Natural killer cell (primary cell): ENCODE measurements around the gene DNM1. TPM values are rescaled to one million over a fixed set of nuclear protein-coding genes. Genes with fewer than 3 reads are reported as not detected.
A peak's percentile ranks its signal among the peaks of the same experiment; 100 is the strongest.

Experiments
- ATAC-seq, 3 donors: fragments of 150-1000 bp in 2 of 3; fragments of 200-7000 bp in 1 of 3; cut with Tn5 transposase; 1 replicate in 1 of 3; 2 replicates in 2 of 3; pipeline ENCODE4 v1.10.0; 2021; ENCODE audit warnings: mild to moderate bottlenecking in 2 of 3, moderate library complexity in 2 of 3
- DNase-seq, 2 donors: peaks; one replicate each; pipeline versions ENCODE4 v3.0.0 to v3.0.0-alpha.2; 2013 to 2021; ENCODE audit warnings: mixed read lengths in 1 of 2
- H3K27ac ChIP-seq: one replicate; pipeline ENCODE4 v1.5.1; 2013; ENCODE audit warnings: mild to moderate bottlenecking, low read length
- H3K27me3 ChIP-seq: one replicate; pipeline ENCODE4 v1.6.1; 2013; ENCODE audit warnings: low read length; ENCODE audit not compliant: control insufficient read depth, insufficient read depth
- H3K36me3 ChIP-seq: one replicate; pipeline ENCODE4 v1.6.1; 2013; ENCODE audit warnings: low read length; ENCODE audit not compliant: control insufficient read depth, insufficient read depth
- H3K4me1 ChIP-seq: one replicate; pipeline ENCODE4 v1.6.1; 2013; ENCODE audit warnings: low read length; ENCODE audit not compliant: control insufficient read depth, insufficient read depth
- H3K4me3 ChIP-seq: one replicate; pipeline ENCODE4 v1.5.1; 2013; ENCODE audit warnings: low read length
- H3K9me3 ChIP-seq: one replicate; pipeline ENCODE4 v1.6.1; 2013; ENCODE audit warnings: low read length; ENCODE audit not compliant: control insufficient read depth, insufficient read depth
- H3K27ac Mint-ChIP-seq, 2 donors: one replicate each; pipeline ENCODE4 v1.8.0; 2022; ENCODE audit warnings: mild to moderate bottlenecking in 2 of 2, mixed read lengths in 2 of 2, moderate library complexity in 1 of 2
- H3K27me3 Mint-ChIP-seq, 2 donors: one replicate each; pipeline ENCODE4 v1.8.0; 2022; ENCODE audit warnings: low read depth in 2 of 2, mixed read lengths in 2 of 2
- H3K36me3 Mint-ChIP-seq: one replicate; pipeline ENCODE4 v1.8.0; 2022; ENCODE audit warnings: mixed read lengths
- H3K4me1 Mint-ChIP-seq, 2 donors: one replicate each; pipeline ENCODE4 v1.8.0; 2022; ENCODE audit warnings: mixed read lengths in 2 of 2
- H3K4me3 Mint-ChIP-seq: one replicate; pipeline ENCODE4 v1.8.0; 2022; ENCODE audit warnings: mild to moderate bottlenecking, moderate library complexity, mixed read lengths
- H3K9me3 Mint-ChIP-seq, 2 donors: one replicate each; pipeline ENCODE4 v1.8.0; 2022; ENCODE audit warnings: mixed read lengths in 2 of 2
- WGBS: methylation state at CpG from one replicate; pipeline ENCODE4 v1.1.7; 2013; ENCODE audit warnings: missing lambda C conversion rate; ENCODE audit not compliant: insufficient coverage; 5-methylcytosine and 5-hydroxymethylcytosine counted together
- intact Hi-C: fragments of 100-400 bp; cut with micrococcal nuclease; formaldehyde crosslinking; loops from one replicate; pipeline ENCODE4 v1.14.2; 2022
- total RNA-seq, 4 donors: library from RNA; stranded (reverse); fragments of 120-200 nt in 1 of 4; gene quantifications; one replicate each; pipeline versions ENCODE4 v1.2.3 to v1.2.4, GENCODE V29; 2013 to 2022
- TF ChIP-seq, protein P1 (sequence below): fragments of 200-600 bp; IDR thresholded peaks from one replicate; pipeline ENCODE4 v1.8.0; 2022; ENCODE audit warnings: antibody characterized with exemption

DNM1 gene
- total RNA-seq, 3 donors from 2014 or later (not counting 1 experiment from before 2014, with no cell fraction given) = 1.4 to 8.1 (median 2.6) TPM

DNA sequence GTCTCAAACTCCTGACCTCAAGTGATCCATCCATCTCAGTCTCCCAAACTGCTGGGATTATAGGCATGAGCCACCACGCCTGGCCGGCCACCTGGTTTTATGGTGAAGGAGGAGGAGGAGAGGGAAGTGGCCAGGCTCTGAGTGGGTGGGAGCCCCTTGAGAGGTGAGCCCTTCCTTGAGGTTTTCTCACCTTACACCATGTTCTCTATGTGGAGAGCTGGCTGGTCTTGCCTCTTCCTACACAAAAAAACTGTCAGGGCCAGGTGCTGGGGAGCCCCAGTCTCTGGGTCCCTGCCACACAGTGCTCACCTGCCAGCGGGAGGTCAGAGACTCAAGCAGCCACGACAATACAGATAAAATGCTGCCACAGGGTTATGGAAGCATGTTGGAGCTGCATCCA, 91.0 kb downstream of the DNM1 start:
- Histone ChIP-seq H3K9me3 (no peaks in the 10 kb centered on the region), H3K27me3 (no peaks in the 10 kb centered on the region), H3K4me1 (peaks cover 16% of the 10 kb centered on the region), H3K4me3 (no peak overlapping the region), H3K36me3 (no peaks in the 10 kb centered on the region), H3K27ac (no peak overlapping the region)
- H3K27ac Mint-ChIP-seq = peak overlapping the region in 1 of 2 donors; percentile 52
- TF ChIP-seq, protein P1, sequence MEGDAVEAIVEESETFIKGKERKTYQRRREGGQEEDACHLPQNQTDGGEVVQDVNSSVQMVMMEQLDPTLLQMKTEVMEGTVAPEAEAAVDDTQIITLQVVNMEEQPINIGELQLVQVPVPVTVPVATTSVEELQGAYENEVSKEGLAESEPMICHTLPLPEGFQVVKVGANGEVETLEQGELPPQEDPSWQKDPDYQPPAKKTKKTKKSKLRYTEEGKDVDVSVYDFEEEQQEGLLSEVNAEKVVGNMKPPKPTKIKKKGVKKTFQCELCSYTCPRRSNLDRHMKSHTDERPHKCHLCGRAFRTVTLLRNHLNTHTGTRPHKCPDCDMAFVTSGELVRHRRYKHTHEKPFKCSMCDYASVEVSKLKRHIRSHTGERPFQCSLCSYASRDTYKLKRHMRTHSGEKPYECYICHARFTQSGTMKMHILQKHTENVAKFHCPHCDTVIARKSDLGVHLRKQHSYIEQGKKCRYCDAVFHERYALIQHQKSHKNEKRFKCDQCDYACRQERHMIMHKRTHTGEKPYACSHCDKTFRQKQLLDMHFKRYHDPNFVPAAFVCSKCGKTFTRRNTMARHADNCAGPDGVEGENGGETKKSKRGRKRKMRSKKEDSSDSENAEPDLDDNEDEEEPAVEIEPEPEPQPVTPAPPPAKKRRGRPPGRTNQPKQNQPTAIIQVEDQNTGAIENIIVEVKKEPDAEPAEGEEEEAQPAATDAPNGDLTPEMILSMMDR = no peak
- ATAC-seq (no peak), DNase-seq (no peak)
- no peaks in the 10 kb centered on the region for H3K4me1 Mint-ChIP-seq
- no peaks in the 10 kb centered on the region for H3K27me3 Mint-ChIP-seq
- no peak overlapping the region for H3K4me3 Mint-ChIP-seq
- intact Hi-C loops = no loop called here
- no peaks in the 10 kb centered on the region for H3K36me3 Mint-ChIP-seq
- H3K9me3 Mint-ChIP-seq = no peaks in the 10 kb centered on the region
- WGBS = 57% methylated on average over 2 of the region's 4 CpGs

DNA sequence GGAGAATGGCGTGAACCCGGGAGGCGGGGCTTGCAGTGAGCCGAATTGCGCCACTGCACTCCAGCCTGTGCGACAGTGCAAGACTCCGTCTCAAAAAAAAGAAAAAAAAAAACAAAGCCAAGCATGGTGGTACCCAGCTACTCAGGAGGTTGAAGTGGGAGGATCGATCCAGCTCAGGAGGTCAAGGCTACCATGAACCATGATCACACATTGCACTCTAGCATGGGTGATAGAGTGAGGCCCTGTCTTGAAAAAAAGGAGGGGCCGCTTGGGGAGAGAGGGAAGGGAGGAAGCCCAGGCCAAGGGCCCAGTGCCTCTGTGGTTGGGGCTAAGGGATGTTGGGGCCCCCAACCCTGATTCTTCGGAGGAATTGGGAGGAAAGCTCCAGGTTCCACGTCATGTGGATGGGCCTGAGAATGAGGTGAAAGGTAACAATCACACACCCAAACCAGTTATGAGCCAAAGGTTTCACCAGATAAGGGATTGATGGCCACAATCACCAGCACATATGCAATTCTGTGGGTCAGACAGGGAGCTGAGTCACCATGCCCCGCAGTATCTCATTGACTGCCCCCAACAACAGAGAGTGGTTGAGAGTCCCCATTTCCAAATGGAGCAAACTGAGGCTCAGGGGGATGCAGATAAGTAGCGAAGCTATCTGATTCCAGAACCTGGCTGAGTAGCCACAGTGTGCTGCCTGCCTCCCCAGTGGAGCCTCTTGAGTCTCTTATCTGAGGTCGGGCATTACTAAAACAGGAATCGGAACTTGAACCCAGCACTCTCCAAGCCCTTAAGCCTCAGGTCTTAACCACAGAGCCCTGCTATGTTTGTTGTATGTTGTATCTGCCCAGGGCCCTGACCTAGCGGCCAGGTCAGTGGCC, 93.4 kb downstream of the DNM1 start:
- Histone ChIP-seq H3K4me3 (no peak overlapping the region), H3K36me3 (no peaks in the 10 kb centered on the region), H3K4me1 (peaks cover 16% of the 10 kb centered on the region), H3K9me3 (no peaks in the 10 kb centered on the region), H3K27me3 (no peaks in the 10 kb centered on the region), H3K27ac (no peak overlapping the region)
- DNase-seq (no peak), ATAC-seq (no peak)
- Mint-ChIP-seq H3K27ac (no peak overlapping the region), H3K4me3 (no peak overlapping the region), H3K9me3 (no peaks in the 10 kb centered on the region), H3K36me3 (no peaks in the 10 kb centered on the region), H3K4me1 (no peaks in the 10 kb centered on the region), H3K27me3 (no peaks in the 10 kb centered on the region)
- WGBS = 91% methylated on average over 14 of the region's 16 CpGs
- intact Hi-C loops = no loop called here
- TF ChIP-seq, protein P1 = no peak

GRCh38 chr9:128297221-128297773, 94.1 kb downstream of the DNM1 start:
- H3K9me3 ChIP-seq = no peaks in the 10 kb centered on the region
- H3K36me3 Mint-ChIP-seq = no peaks in the 10 kb centered on the region
- H3K27me3 ChIP-seq = no peaks in the 10 kb centered on the region
- no peaks in the 10 kb centered on the region for H3K36me3 ChIP-seq
- intact Hi-C loops = no loop called here
- no peak for ATAC-seq
- no peak overlapping the region for H3K27ac ChIP-seq
- H3K4me1 ChIP-seq = peaks cover 16% of the 10 kb centered on the region
- no peaks in the 10 kb centered on the region for H3K4me1 Mint-ChIP-seq
- H3K9me3 Mint-ChIP-seq = no peaks in the 10 kb centered on the region
- TF ChIP-seq, protein P1 = no peak
- 98% methylated on average over 2 of the region's 2 CpGs for WGBS
- H3K4me3 Mint-ChIP-seq = no peak overlapping the region
- no peaks in the 10 kb centered on the region for H3K27me3 Mint-ChIP-seq
- H3K4me3 ChIP-seq = no peak overlapping the region
- DNase-seq = no peak
- no peak overlapping the region for H3K27ac Mint-ChIP-seq
